Right renal cortex interstitium (tissue), 3 donors: Measurements from ENCODE around the gene PLCB1. TPM values are rescaled to one million over a fixed set of nuclear protein-coding genes. Genes with fewer than 3 reads are reported as not detected.
A peak's percentile ranks its signal among the peaks of the same experiment; 100 is the strongest.
"Not testable (repeated sequence)": the region's sequence is repeated elsewhere in the genome, so short reads cannot be mapped to it uniquely, and the experiment has no call there.

Experiments
- DNase-seq, 3 donors: peaks; one replicate each; pipeline ENCODE4 v3.0.0-alpha.2; 2013; ENCODE audit warnings: low read depth in 3 of 3, low spot score in 2 of 3
- polyA plus RNA-seq, 3 donors: library from polyadenylated mRNA; unstranded; fragments of 120-200 nt; gene quantifications; one replicate each; pipeline ENCODE4 v1.2.1, GENCODE V29; 2013; ENCODE audit not compliant: insufficient read length in 3 of 3

PLCB1 gene
- polyA plus RNA-seq, result 10 to 100 TPM; 42.8 to 54.2 (median 51.5) TPM

- DNase-seq, result peak; percentile 48 to 76 (median 60)
Observed at GRCh38 chr20:8131598-8132483, at the start of gene PLCB1. Gene PLCB1 (plus strand): TSS chr20:8132266. CDS start chr20:8132652, 386 bp downstream.

GRCh38 chr20:8082989-8083388 is 49.1 kb upstream of the PLCB1 start:
- DNase-seq, result no peak

- DNase-seq, result no peak
Observed at GRCh38 chr20:8089668-8090067, 42.4 kb upstream of the PLCB1 start.

- no peak for DNase-seq
Observed at GRCh38 chr20:8094415-8094818, 37.6 kb upstream of the PLCB1 start.

- DNase-seq, result no peak
Observed at GRCh38 chr20:8094850-8095249, 37.2 kb upstream of the PLCB1 start.

- no peak for DNase-seq
Observed at GRCh38 chr20:8095648-8096572, 36.2 kb upstream of the PLCB1 start.

GRCh38 chr20:8097307-8097706 is 34.8 kb upstream of the PLCB1 start:
- DNase-seq, result no peak

GRCh38 chr20:8104252-8104651 is 27.8 kb upstream of the PLCB1 start:
- no peak for DNase-seq

GRCh38 chr20:8114612-8115011 is 17.5 kb upstream of the PLCB1 start:
- not testable (repeated sequence) for DNase-seq

GRCh38 chr20:8115436-8115835 is 16.6 kb upstream of the PLCB1 start:
- DNase-seq, result no peak

GRCh38 chr20:8116067-8116811 is 15.8 kb upstream of the PLCB1 start:
- DNase-seq, result no peak

GRCh38 chr20:8117636-8118035 is 14.4 kb upstream of the PLCB1 start:
- no peak for DNase-seq

GRCh38 chr20:8118039-8118438 is 14.0 kb upstream of the PLCB1 start:
- no peak for DNase-seq

GRCh38 chr20:8118760-8119159 is 13.3 kb upstream of the PLCB1 start:
- DNase-seq, result no peak

GRCh38 chr20:8121666-8122065 is 10.4 kb upstream of the PLCB1 start:
- no peak for DNase-seq

GRCh38 chr20:8124639-8125038 is 7.4 kb upstream of the PLCB1 start:
- DNase-seq, result no peak

- no peak for DNase-seq
Observed at GRCh38 chr20:8126181-8126580, 5.9 kb upstream of the PLCB1 start.

GRCh38 chr20:8126841-8127378 is 5.2 kb upstream of the PLCB1 start:
- DNase-seq, result no peak

- no peak for DNase-seq
Observed at GRCh38 chr20:8127553-8128255, 4.4 kb upstream of the PLCB1 start.
